H54 (cell line): ENCODE results near the gene CNGB1.
"Not testable (repeated sequence)": the region's sequence is repeated elsewhere in the genome, so short reads cannot be mapped to it uniquely, and the experiment has no call there.

Experiments
- DNase-seq: peaks from one replicate; pipeline ENCODE4 v3.0.0; 2011; ENCODE audit warnings: low spot score, mixed read lengths; ENCODE audit not compliant: insufficient read length
- FAIRE-seq: peaks from 3 replicates; lab custom pipeline; 2011; peaks lifted over from hg19 to GRCh38; lab: Jason Lieb, UNC
- POLR2A ChIP-seq: IDR thresholded peaks from 2 replicates; pipeline ENCODE4 v1.6.1; 2011; ENCODE audit warnings: low read depth, mild to moderate bottlenecking, low read length

The CNGB1 gene

GRCh38 chr16:57946181-57946801 is 24.6 kb downstream of the CNGB1 start:
- FAIRE-seq (no peak), DNase-seq (no peak)
- TF ChIP-seq POLR2A, result no peak

- DNase-seq (no peak), FAIRE-seq (no peak)
- no peak for TF ChIP-seq POLR2A
Observed at GRCh38 chr16:57945740-57946138, 25.2 kb downstream of the CNGB1 start.

- TF ChIP-seq POLR2A, result no peak
- FAIRE-seq (no peak), DNase-seq (no peak)
Observed at GRCh38 chr16:57944970-57945739, 25.8 kb downstream of the CNGB1 start.

- DNase-seq, FAIRE-seq: not testable (repeated sequence)
Observed at GRCh38 chr16:57943381-57943780, 27.5 kb downstream of the CNGB1 start.

GRCh38 chr16:57941901-57942300 is 29.0 kb downstream of the CNGB1 start:
- DNase-seq, FAIRE-seq: not testable (repeated sequence)

- no peak for DNase-seq
- FAIRE-seq, result peak; percentile 58
- no peak for TF ChIP-seq POLR2A
Observed at GRCh38 chr16:57941016-57941664, 29.8 kb downstream of the CNGB1 start.

- DNase-seq, result no peak
- FAIRE-seq, result no peak
- no peak for TF ChIP-seq POLR2A
Observed at GRCh38 chr16:57940382-57940966, 30.5 kb downstream of the CNGB1 start.

GRCh38 chr16:57939872-57940224 is 31.1 kb downstream of the CNGB1 start:
- no peak for FAIRE-seq
- no peak for DNase-seq
- no peak for TF ChIP-seq POLR2A

GRCh38 chr16:57938936-57939871 is 31.7 kb downstream of the CNGB1 start:
- peak; percentile 76 for DNase-seq
- no peak for TF ChIP-seq POLR2A
- no peak for FAIRE-seq

GRCh38 chr16:57938484-57938883 is 32.4 kb downstream of the CNGB1 start:
- DNase-seq (no peak), FAIRE-seq (no peak)
- TF ChIP-seq POLR2A, result no peak

- TF ChIP-seq POLR2A, result no peak
- no peak for DNase-seq
- no peak for FAIRE-seq
Observed at GRCh38 chr16:57937861-57938260, 33.1 kb downstream of the CNGB1 start.

- no peak for TF ChIP-seq POLR2A
- no peak for FAIRE-seq
- no peak for DNase-seq
Observed at GRCh38 chr16:57935904-57936303, 35.0 kb downstream of the CNGB1 start.

- FAIRE-seq (no peak), DNase-seq (no peak)
- no peak for TF ChIP-seq POLR2A
Observed at GRCh38 chr16:57930533-57930932, 40.4 kb downstream of the CNGB1 start.
